IPS DF 4.7 (cell line): ENCODE data around the gene CHCHD10.
A peak's percentile ranks its signal among the peaks of the same experiment; 100 is the strongest.
"Not testable (repeated sequence)": the region's sequence is repeated elsewhere in the genome, so short reads cannot be mapped to it uniquely, and the experiment has no call there.

Experiments used
- DNase-seq: peaks from one replicate; pipeline ENCODE4 v3.0.0-alpha.2; 2013; ENCODE audit warnings: low spot score; ENCODE audit errors: extremely low read depth

CHCHD10 gene

GRCh38 chr22:23750714-23751440, 16.9 kb downstream of the CHCHD10 start, which contains the start of gene ZNF70:
Gene ZNF70 (minus strand): TSS chr22:23751112. CDS start chr22:23745140, 5,972 bp downstream.
- no peak for DNase-seq

GRCh38 chr22:23750367-23750713, 17.4 kb downstream of the CHCHD10 start:
- no peak for DNase-seq

GRCh38 chr22:23749841-23750301, 17.9 kb downstream of the CHCHD10 start:
- DNase-seq, result no peak

DNA sequence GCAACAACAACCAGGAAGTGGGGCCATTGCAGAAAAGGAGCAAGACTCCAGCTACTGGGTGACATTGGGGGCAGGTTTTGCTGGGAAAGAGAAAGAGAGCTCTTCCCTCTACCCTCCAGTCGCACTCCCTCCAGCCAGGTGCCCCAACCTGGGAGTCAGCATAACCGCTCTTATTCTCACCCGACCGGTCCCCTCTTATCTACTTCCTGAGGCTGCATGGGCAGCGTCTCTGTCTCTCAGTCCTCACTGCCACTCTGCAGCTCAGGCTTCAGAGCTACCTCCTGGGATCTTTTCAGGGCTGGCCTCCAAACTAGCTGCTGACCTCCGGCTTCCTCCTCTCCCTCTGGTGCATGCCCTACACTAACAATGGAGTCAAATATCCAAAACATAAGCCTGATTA, 22.0 kb downstream of the CHCHD10 start:
- no peak for DNase-seq

- no peak for DNase-seq
Measured at GRCh38 chr22:23744485-23744884, 23.3 kb downstream of the CHCHD10 start.

DNA sequence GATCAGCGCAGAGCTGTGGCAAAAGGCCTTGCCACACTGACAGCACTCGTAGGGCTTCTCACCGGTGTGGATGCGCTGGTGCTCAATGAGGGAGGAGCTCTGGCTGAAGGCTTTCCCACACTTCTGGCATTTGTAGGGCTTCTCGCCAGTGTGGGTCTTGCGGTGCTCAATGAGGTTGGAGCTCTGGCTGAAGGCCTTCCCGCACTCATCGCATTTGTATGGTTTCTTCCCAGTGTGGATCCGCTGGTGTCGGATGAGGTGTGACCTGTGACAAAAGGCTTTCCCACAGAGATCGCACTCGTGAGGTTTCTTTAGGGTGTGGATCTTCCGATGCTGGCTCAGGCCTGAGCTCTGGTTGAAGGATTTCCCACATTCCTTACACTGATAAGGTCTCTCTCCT, 23.8 kb downstream of the CHCHD10 start:
- no peak for DNase-seq

- DNase-seq, result no peak
Measured at GRCh38 chr22:23743303-23743705, 24.5 kb downstream of the CHCHD10 start.

- DNase-seq, result no peak
Measured at GRCh38 chr22:23742505-23743264, 25.1 kb downstream of the CHCHD10 start.

DNA sequence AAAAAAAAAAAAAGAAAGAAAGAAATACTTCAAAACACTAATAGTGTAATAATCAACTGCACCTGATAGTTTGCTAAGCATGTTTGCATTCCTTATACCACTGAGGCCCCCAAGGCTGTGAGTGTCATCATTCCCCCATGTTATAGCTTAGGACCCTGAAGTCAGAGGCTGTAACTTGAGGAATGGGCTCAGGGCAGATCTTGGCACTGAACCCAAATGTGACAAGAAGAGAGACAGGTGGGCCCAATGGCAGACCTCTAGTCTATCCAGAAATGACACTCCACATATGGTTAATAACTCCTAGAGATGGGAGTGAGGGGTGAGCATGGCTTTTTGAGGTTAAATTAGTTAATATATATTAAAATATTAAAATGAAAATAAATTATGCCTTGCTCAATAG, 30.1 kb downstream of the CHCHD10 start:
- DNase-seq, result no peak

DNA sequence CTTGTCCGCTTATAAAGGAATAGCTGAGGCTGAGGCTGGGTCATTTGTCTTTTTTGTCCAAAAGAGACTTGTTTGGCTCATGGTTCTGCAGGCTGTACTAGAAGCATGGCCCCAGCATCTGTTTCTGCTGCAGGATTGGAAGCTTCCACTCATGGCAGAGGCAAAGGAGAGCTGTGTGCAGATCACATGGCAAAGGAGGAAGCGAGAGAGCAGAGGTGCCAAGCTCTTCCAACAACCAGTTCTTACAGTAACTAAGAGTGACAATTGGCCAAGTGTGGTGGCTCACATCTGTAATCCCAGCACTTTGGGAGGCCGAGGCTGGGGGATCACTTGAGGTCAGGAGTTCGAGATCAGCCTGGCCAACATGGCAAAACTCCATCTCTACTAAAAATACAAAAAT, 39.7 kb downstream of the CHCHD10 start:
- not testable (repeated sequence) for DNase-seq

DNA sequence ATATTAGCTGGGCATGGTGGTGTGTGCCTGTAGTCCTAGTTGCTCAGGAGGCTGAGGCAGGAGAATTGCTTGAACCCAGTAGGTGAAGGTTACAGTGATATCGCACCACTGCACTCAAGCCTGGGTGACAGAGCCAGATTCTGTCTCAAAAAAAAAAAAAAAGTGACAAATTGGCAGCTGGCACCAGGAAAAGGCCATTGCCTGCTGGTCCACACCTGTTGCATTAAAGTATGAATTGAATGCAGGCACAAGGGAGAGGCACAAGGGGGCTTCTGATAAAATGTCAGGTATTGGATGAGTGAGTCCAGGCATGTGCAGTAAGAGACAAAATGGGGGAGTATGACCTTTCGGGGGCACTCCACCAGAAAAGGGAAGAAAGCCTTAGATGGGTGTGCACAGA, 45.0 kb downstream of the CHCHD10 start:
- no peak for DNase-seq

GRCh38 chr22:23722160-23722559, 45.6 kb downstream of the CHCHD10 start:
- no peak for DNase-seq

- DNase-seq, result no peak
Measured at GRCh38 chr22:23720855-23721254, 46.9 kb downstream of the CHCHD10 start.

DNA sequence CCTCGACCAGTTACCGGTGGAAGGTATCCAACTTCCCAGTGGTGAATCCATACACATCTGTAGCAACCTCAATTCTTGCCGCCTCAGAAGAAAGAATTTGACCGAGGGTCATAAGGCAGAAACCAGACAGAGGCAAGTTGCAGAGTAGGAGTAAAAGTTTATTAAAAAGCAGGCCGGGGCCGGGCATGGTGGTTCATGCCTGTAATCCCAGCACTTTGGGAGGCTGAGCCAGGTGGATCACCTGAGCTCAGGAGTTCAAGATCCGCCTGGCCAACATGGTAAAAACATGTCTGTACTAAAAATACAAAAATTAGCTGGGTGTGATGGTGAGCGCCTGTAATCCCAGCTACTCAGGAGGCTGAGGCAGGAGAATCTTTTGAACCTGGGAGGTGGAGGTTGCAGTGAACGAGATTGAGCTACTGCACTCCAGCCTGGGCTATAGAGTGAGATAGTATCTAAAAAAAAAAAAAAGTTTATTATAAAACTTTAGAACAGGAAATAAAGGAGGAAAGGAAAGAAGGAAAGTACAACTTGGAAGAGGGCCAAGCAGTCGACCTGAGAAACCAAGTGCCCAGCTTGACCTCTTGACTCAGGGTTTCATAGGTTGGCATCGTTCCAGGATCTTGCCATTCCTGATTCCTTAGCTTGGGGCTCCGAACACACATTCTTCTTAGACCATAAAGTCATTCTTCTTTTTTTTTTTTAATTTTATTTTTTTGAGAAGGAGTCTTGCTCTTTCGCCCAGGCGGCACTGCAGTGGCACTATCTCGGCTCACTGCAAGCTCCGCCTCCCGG, 49.2 kb downstream of the CHCHD10 start:
- no peak for DNase-seq

DNA sequence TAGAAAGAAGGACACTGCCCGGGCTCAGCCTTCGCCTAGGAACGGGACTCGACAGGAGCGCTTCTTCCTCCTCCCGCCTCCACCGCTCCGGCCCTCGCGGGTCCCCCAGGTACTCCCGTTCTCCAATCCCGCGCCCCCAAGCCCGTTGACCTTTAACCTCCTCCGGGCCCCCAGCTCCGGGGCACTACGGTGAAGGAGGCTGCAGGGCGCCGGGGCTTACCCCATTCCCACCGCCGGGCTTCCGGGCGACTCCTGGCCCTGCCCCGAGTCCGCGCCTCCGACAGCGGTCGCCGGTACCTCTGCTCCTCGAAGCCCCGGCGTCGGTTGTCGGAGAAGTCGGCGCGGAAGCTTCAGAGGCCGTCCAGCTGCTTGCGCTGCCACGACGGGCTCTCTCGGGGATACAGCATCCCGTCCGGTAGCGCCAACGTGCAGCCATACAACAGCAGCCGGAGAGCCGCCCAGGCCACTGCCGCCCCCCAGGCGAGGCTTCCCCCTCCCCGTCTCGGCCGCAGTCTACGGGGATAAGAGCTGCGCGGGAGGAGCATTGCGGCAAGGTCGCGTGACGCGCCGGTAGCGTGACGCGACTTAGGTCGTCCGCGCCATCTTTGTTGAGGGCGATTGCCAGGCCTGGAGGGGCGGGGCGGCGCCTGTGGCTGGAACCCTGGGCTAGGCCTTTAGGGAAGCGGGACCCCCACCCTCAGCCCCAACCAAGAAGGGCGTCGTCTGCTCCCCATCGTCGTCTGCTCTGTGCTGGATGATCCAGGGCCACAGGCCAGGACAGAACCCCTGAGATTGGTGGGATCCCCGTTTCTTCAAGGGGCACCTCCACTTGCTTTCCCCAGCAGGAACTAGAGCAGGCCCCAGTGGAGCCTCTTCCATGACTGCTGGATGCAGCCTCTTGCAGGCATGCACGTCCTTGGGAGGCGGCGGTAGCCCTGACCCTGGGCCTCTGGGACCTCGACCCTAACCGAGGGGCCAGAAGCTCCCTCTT, 50.7 kb downstream of the CHCHD10 start:
- peak; percentile 56 for DNase-seq
